ENCODE results near the gene OR10V1.

The OR10V1 gene

GRCh38 chr11:59753650-59754493 lies 40.2 kb upstream of the OR10V1 start:
- 41 to 48% methylated on average over 29 to 36 of the region's 47 CpGs for WGBS, 2 experiments (ENCODE audit: insufficient coverage in 2 of 2)
- peaks cover 4% of the 10 kb centered on the region for H3K4me1 ChIP-seq (ENCODE audit: control insufficient read depth, insufficient read depth, low read length, poor library complexity, severe bottlenecking)
- H3K27ac ChIP-seq (ENCODE audit: low read depth, low read length, severe bottlenecking), result peak overlapping the region; percentile 94
- peak overlapping the region; percentile 85 for H3K4me3 ChIP-seq (ENCODE audit: extremely low read depth, insufficient read depth, low read length, poor library complexity, severe bottlenecking)
- no peaks in the 10 kb centered on the region for H3K9me3 ChIP-seq (ENCODE audit: control insufficient read depth, low read length)
- peaks cover 10% of the 10 kb centered on the region for H3K36me3 ChIP-seq (ENCODE audit: control insufficient read depth, insufficient read depth, low read length)

GRCh38 chr11:59746111-59746510 lies 32.5 kb upstream of the OR10V1 start:
- 100% methylated on average over 1 of the region's 2 CpGs; no CpG with 5 or more reads in 1 of the 2 experiments for WGBS, 2 experiments (ENCODE audit: insufficient coverage in 2 of 2)

GRCh38 chr11:59730896-59731565 lies 17.4 kb upstream of the OR10V1 start:
- Histone ChIP-seq H3K4me3 (ENCODE audit: extremely low read depth, insufficient read depth, low read length, poor library complexity, severe bottlenecking) (no peak overlapping the region), H3K4me1 (ENCODE audit: control insufficient read depth, insufficient read depth, low read length, poor library complexity, severe bottlenecking) (no peaks in the 10 kb centered on the region), H3K36me3 (ENCODE audit: control insufficient read depth, insufficient read depth, low read length) (no peaks in the 10 kb centered on the region), H3K27ac (ENCODE audit: low read depth, low read length, severe bottlenecking) (no peak overlapping the region), H3K9me3 (ENCODE audit: control insufficient read depth, low read length) (no peaks in the 10 kb centered on the region)
- 80 to 100% methylated on average over 1 to 2 of the region's 2 CpGs for WGBS, 2 experiments (ENCODE audit: insufficient coverage in 2 of 2)

More at GRCh38 chr11:59746111-59746510, 32.5 kb upstream of the OR10V1 start:
- H3K9me3 ChIP-seq (ENCODE audit: control insufficient read depth, low read length), result no peaks in the 10 kb centered on the region
- no peak overlapping the region for H3K4me3 ChIP-seq (ENCODE audit: extremely low read depth, insufficient read depth, low read length, poor library complexity, severe bottlenecking)
- no peaks in the 10 kb centered on the region for H3K36me3 ChIP-seq (ENCODE audit: control insufficient read depth, insufficient read depth, low read length)
- no peak overlapping the region for H3K27ac ChIP-seq (ENCODE audit: low read depth, low read length, severe bottlenecking)
- H3K4me1 ChIP-seq (ENCODE audit: control insufficient read depth, insufficient read depth, low read length, poor library complexity, severe bottlenecking), result no peaks in the 10 kb centered on the region

GRCh38 chr11:59729834-59730233 lies 16.2 kb upstream of the OR10V1 start:
- Histone ChIP-seq H3K36me3 (ENCODE audit: control insufficient read depth, insufficient read depth, low read length) (no peaks in the 10 kb centered on the region), H3K27ac (ENCODE audit: low read depth, low read length, severe bottlenecking) (no peak overlapping the region), H3K4me3 (ENCODE audit: extremely low read depth, insufficient read depth, low read length, poor library complexity, severe bottlenecking) (no peak overlapping the region), H3K9me3 (ENCODE audit: control insufficient read depth, low read length) (no peaks in the 10 kb centered on the region), H3K4me1 (ENCODE audit: control insufficient read depth, insufficient read depth, low read length, poor library complexity, severe bottlenecking) (no peaks in the 10 kb centered on the region)
- 93 to 100% methylated on average over 1 to 4 of the region's 5 CpGs for WGBS, 2 experiments (ENCODE audit: insufficient coverage in 2 of 2)

- H3K4me1 ChIP-seq (ENCODE audit: control insufficient read depth, insufficient read depth, low read length, poor library complexity, severe bottlenecking), result no peaks in the 10 kb centered on the region
- no peak overlapping the region for H3K27ac ChIP-seq (ENCODE audit: low read depth, low read length, severe bottlenecking)
- WGBS, 2 experiments (ENCODE audit: insufficient coverage in 2 of 2), result 58 to 83% methylated on average over 1 of the region's 1 CpG
- H3K36me3 ChIP-seq (ENCODE audit: control insufficient read depth, insufficient read depth, low read length), result no peaks in the 10 kb centered on the region
- no peaks in the 10 kb centered on the region for H3K9me3 ChIP-seq (ENCODE audit: control insufficient read depth, low read length)
- no peak overlapping the region for H3K4me3 ChIP-seq (ENCODE audit: extremely low read depth, insufficient read depth, low read length, poor library complexity, severe bottlenecking)
These were observed 15.3 kb upstream of the OR10V1 start for GRCh38 chr11:59728913-59729312.

GRCh38 chr11:59728154-59728553 lies 14.5 kb upstream of the OR10V1 start:
- Histone ChIP-seq H3K27ac (ENCODE audit: low read depth, low read length, severe bottlenecking) (no peak overlapping the region), H3K9me3 (ENCODE audit: control insufficient read depth, low read length) (no peaks in the 10 kb centered on the region)
- WGBS, 2 experiments (ENCODE audit: insufficient coverage in 2 of 2), result 93% methylated on average over 2 of the region's 3 CpGs; no CpG with 5 or more reads in 1 of the 2 experiments

GRCh38 chr11:59727426-59727825 lies 13.8 kb upstream of the OR10V1 start:
- Histone ChIP-seq H3K4me3 (ENCODE audit: extremely low read depth, insufficient read depth, low read length, poor library complexity, severe bottlenecking) (no peak overlapping the region), H3K36me3 (ENCODE audit: control insufficient read depth, insufficient read depth, low read length) (no peaks in the 10 kb centered on the region), H3K27ac (ENCODE audit: low read depth, low read length, severe bottlenecking) (no peak overlapping the region), H3K4me1 (ENCODE audit: control insufficient read depth, insufficient read depth, low read length, poor library complexity, severe bottlenecking) (no peaks in the 10 kb centered on the region), H3K9me3 (ENCODE audit: control insufficient read depth, low read length) (no peaks in the 10 kb centered on the region)
- 100% methylated on average over 1 of the region's 1 CpG; no CpG with 5 or more reads in 1 of the 2 experiments for WGBS, 2 experiments (ENCODE audit: insufficient coverage in 2 of 2)

More at GRCh38 chr11:59728154-59728553, 14.5 kb upstream of the OR10V1 start:
- Histone ChIP-seq H3K4me3 (ENCODE audit: extremely low read depth, insufficient read depth, low read length, poor library complexity, severe bottlenecking) (no peak overlapping the region), H3K4me1 (ENCODE audit: control insufficient read depth, insufficient read depth, low read length, poor library complexity, severe bottlenecking) (no peaks in the 10 kb centered on the region), H3K36me3 (ENCODE audit: control insufficient read depth, insufficient read depth, low read length) (no peaks in the 10 kb centered on the region)

GRCh38 chr11:59724066-59724465 lies 10.4 kb upstream of the OR10V1 start:
- H3K4me1 ChIP-seq (ENCODE audit: control insufficient read depth, insufficient read depth, low read length, poor library complexity, severe bottlenecking), result no peaks in the 10 kb centered on the region
- H3K4me3 ChIP-seq (ENCODE audit: extremely low read depth, insufficient read depth, low read length, poor library complexity, severe bottlenecking), result no peak overlapping the region
- H3K9me3 ChIP-seq (ENCODE audit: control insufficient read depth, low read length), result no peaks in the 10 kb centered on the region
- H3K27ac ChIP-seq (ENCODE audit: low read depth, low read length, severe bottlenecking), result no peak overlapping the region
- WGBS, 2 experiments (ENCODE audit: insufficient coverage in 2 of 2), result 90% methylated on average over 2 to 3 of the region's 3 CpGs
- no peaks in the 10 kb centered on the region for H3K36me3 ChIP-seq (ENCODE audit: control insufficient read depth, insufficient read depth, low read length)

- H3K9me3 ChIP-seq (ENCODE audit: control insufficient read depth, low read length), result no peaks in the 10 kb centered on the region
- no peaks in the 10 kb centered on the region for H3K4me1 ChIP-seq (ENCODE audit: control insufficient read depth, insufficient read depth, low read length, poor library complexity, severe bottlenecking)
- no peak overlapping the region for H3K4me3 ChIP-seq (ENCODE audit: extremely low read depth, insufficient read depth, low read length, poor library complexity, severe bottlenecking)
- no peaks in the 10 kb centered on the region for H3K36me3 ChIP-seq (ENCODE audit: control insufficient read depth, insufficient read depth, low read length)
- no peak overlapping the region for H3K27ac ChIP-seq (ENCODE audit: low read depth, low read length, severe bottlenecking)
- WGBS, 2 experiments (ENCODE audit: insufficient coverage in 2 of 2), result 88 to 100% methylated on average over 1 to 2 of the region's 2 CpGs
These were observed 5.9 kb upstream of the OR10V1 start for GRCh38 chr11:59719556-59719955.

GRCh38 chr11:59716051-59716450 lies 2.4 kb upstream of the OR10V1 start:
- H3K4me1 ChIP-seq (ENCODE audit: control insufficient read depth, insufficient read depth, low read length, poor library complexity, severe bottlenecking), result no peaks in the 10 kb centered on the region
- no peaks in the 10 kb centered on the region for H3K36me3 ChIP-seq (ENCODE audit: control insufficient read depth, insufficient read depth, low read length)
- H3K27ac ChIP-seq (ENCODE audit: low read depth, low read length, severe bottlenecking), result no peak overlapping the region
- no peaks in the 10 kb centered on the region for H3K9me3 ChIP-seq (ENCODE audit: control insufficient read depth, low read length)
- H3K4me3 ChIP-seq (ENCODE audit: extremely low read depth, insufficient read depth, low read length, poor library complexity, severe bottlenecking), result no peak overlapping the region
- WGBS, 2 experiments (ENCODE audit: insufficient coverage in 2 of 2), result no CpG with 5 or more reads among the region's 3 CpGs

Measured in mesodermal cell (in vitro differentiated cells).